Left ventricle myocardium superior (tissue), 1 donor: ENCODE results near the gene DNER. TPM values are rescaled to one million over a fixed set of nuclear protein-coding genes. Genes with fewer than 3 reads are reported as not detected.
A peak's percentile ranks its signal among the peaks of the same experiment; 100 is the strongest.

ENCODE experiments used
- ATAC-seq: fragments of 200-7000 bp; cut with Tn5 transposase; one replicate; pipeline ENCODE4 v1.9.1; 2020; ENCODE audit warnings: mild to moderate bottlenecking, moderate library complexity
- DNase-seq: peaks from one replicate; pipeline ENCODE4 v3.0.0-alpha.2; 2020
- intact Hi-C: fragments of 100-400 bp; cut with micrococcal nuclease; formaldehyde crosslinking; loops from one replicate; pipeline ENCODE4 v1.11.0; 2022
- total RNA-seq: library from RNA; stranded (reverse); fragmentation: NEBNext Ultra II Directional; extraction: Animal tissue kit (Norgen Biotek cat#: 25700); gene quantifications from one replicate; pipeline ENCODE4 v1.2.1, GENCODE V29; 2021
- donor health status: DM: no; HTN: yes; CAD: no; lungs with severe emphysema.

The DNER gene
- total RNA-seq, 1 donor from 2014 or later = 1.6 TPM

DNA sequence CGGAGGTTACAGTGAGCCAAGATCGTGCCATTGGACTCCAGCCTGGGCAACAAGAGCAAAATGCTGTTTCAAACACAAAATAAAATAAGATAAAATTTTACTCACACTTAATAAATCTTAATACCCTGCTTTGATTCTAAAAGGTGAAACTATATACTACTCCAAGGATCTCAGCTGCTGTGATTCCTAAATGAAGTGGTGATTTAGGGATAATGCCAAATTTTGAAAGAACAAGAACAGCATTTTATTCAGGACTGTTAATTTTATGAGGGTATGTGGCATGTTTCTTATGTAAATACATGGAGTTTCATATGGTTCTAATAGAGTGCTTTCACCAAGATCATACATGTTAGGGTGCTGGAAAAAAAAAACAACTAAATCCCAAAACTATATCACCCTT is 243.6 kb downstream of the DNER start:
- intact Hi-C loops = no loop called here
- ATAC-seq = no peak
- DNase-seq = no peak

DNA sequence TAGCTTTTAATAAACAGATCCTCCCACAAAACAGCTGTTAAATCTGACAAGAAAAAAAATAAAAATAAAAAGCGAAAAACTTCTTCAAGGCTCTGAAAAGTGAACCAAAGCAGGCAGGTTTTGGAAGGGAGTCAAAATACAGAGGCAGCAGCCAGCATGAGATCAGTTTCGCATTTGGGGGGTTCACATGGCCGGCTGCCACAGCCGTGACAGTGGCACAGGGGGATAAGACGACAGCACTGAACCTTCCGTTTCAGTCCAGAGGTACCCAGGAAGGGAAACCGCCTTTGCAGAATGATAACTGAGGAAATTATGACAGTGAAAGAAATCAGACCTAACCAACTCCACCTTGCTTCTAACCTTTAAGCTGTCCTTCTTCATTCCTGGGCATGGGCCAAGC is 246.6 kb downstream of the DNER start:
- ATAC-seq = no peak
- intact Hi-C loops = no loop called here
- no peak for DNase-seq

DNA sequence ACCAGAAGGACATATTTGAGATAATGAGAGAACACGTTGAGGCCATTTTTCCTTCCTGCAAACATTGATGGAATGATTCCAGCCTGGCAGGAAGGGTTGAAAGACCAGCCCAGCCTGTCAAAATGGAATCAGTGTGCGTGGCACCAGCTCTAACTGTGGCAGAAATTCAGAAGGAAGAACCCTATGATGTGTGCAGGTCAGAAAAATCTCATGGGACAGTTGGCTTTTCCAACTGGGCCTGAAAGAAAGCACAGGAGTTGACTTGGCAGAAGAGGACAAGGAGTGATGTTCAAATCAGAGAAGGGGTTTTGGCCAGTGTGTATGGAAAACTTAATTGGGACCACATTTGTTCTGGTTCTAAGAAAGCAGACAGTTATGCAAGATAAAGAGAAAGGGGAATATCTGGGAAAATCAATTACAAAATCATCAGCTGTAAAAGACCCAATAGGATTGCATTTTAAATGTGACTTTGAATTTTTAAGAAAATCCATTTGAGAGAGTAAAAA is 250.5 kb downstream of the DNER start:
- intact Hi-C loops = no loop called here
- ATAC-seq (no peak), DNase-seq (no peak)

DNA sequence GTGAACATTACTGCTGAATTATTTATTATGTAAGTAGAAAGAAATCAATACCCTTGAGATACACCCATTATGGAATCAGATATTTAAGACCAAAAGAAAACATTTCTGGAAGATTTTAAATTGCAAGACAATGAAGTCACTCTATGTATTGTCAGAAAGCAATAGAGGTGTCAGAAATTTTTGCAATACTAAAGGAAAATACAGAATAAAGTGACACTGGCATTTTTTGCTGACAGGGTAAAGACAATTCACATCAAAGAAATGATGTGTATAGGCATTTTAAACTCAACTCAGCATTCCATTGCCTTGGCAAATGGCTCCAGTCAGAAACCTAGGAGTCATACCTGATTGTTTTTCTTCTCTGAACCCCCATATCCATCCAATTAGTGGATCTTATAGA is 252.2 kb downstream of the DNER start:
- DNase-seq (no peak), ATAC-seq (no peak)
- intact Hi-C loops = no loop called here

DNA sequence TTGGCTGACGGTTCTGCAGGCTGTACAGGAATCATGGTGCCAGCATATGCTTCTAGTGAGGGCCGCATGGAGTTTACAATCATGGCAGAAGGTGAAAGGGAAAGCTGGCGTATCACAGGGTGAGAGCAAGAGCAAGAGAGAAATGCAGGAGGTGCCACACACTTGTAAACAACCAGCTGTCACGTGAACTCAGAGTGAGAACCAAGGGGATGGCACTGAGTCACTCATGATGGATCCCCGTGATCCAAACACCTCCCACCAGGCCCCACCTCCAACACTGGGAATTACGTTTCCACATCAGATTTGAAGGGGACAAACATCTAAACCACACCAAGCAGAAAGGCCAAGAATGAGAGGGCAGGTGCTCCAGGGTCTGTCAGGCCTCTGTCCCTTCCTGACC is 258.3 kb downstream of the DNER start:
- DNase-seq = no peak
- no peak for ATAC-seq
- intact Hi-C loops = no loop called here

DNA sequence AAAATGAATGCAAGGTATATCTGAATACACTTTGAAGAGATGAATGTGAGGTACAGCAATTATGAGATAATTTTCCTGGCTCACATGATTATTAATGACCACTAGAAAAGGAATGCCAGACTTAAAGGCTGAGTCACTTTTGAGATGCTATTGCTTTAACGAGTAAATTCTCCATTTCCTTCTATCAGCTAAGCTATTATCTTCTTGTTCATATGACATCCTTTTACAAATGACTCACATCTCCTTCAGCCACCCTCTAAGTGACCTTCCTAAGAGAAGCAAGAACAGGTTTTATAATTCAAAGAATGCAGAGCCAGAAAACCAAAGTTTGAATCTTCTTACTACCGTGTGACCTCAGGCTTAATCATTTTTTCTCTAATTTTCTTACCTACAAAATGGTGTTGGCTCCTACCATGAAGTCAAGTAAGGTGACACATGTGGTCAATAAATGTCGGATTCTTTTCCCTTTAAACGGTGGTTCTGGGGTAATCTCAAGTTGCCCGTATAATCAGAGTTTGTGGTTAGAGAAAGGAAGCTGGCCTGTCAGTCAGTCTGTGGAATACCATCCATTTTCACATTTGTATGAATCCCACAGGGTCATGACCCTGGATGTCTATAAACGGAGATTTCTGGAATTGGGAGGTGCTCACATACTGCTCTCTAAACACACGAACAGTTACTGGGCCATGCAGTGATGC is 259.3 kb downstream of the DNER start:
- intact Hi-C loops = no loop called here
- ATAC-seq (no peak), DNase-seq (no peak)

GRCh38 chr2:229453230-229453629 is 261.1 kb downstream of the DNER start:
- DNase-seq (no peak), ATAC-seq (no peak)
- intact Hi-C loops = no loop called here

GRCh38 chr2:229451852-229452251 is 262.5 kb downstream of the DNER start:
- DNase-seq = no peak
- no peak for ATAC-seq
- intact Hi-C loops = no loop called here

GRCh38 chr2:229447227-229447626 is 267.1 kb downstream of the DNER start:
- intact Hi-C loops = no loop called here
- DNase-seq (no peak), ATAC-seq (no peak)

DNA sequence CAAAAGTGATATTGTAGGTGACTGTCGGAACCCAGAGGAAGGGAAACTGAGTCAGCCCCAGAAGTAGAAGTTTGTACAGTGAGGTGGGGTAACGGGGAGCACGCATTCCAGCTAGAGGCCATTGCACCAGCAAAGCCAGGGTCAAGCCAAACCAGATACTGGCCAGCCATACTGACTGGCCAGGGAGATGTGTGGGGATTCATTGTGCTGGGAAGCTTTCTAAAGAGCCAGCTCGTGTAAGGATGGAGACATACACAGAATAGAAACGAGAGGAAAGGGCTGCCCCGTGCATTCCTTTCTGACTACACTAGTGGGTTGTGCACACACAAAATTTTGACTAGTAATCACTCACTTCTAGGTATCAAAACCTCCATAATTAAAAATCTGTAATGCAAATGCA is 268.0 kb downstream of the DNER start:
- DNase-seq = no peak
- peak; percentile 5 for ATAC-seq
- intact Hi-C loops = no loop called here

DNA sequence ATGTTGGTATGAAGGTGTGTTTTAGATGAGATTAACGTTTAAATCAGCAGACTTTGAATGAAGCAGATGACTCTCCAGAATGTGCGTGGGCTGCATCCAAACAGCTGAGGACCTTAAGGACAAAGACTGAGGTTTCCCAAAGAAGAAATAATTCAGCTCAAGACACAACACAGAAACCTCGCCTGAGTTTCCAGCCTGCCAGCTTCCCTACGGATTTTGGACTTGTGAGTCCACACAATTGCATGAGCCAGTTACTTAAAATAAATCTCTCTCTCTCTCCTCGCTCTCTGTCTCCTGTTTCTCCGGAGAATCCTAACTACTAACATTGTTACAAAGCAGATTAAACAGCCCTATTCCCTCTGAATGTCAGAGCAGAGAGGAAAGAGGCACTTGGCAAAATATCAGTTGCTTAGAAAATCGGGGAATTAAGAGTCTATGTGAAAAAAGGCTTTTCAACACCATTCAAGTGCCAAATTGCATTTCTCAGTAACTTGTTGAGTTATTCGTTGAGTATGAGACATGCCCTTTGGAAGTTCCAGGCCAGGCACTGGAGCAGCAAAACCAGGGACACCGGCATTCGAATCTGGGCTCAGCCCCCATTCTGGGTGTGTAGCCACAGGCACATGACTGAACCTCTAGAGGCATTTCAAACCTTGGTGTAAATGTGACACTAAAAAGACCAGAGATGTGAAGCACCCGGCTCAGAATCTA is 268.7 kb downstream of the DNER start:
- ATAC-seq = peak; percentile 76
- intact Hi-C loops = no loop called here
- peak; percentile 57 for DNase-seq

- DNase-seq = peak; percentile 65
- intact Hi-C loops = no loop called here
- ATAC-seq = peak; percentile 89
These were observed 269.3 kb downstream of the DNER start for GRCh38 chr2:229445019-229445418.

DNA sequence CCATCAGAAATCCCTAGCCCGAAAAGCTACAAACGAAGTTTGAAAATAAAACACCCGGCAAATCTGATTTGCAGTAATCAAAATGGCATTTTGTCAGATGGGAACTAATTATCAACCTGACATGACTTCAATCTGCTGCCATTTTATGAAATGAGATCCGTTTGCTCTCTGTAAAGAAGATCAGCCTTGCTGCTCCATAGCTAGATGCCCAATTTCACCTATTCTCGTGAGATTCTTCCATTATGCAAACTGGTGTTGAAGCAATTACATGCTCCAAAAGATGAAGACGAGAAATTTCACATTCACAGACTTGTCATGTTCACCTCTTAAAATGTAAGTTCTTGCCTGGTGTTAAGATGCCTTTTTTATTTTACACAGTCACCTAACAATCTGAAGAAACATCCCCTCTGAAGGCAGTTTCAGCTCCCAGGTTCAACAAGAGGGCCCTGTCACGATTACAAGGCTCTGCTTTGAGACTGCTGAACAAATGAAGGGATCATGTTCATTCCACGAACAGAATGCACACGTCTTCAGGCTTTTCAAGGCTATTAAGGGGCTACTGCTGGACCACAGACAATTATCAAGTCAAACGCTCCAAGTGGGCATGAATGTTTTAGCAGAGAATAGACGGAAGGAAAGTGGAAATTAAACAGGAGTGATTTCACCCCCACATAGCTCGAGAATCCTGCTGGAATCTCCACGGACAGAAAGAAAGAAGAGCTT is 270.6 kb downstream of the DNER start:
- DNase-seq = no peak
- no peak for ATAC-seq
- intact Hi-C loops = no loop called here

DNA sequence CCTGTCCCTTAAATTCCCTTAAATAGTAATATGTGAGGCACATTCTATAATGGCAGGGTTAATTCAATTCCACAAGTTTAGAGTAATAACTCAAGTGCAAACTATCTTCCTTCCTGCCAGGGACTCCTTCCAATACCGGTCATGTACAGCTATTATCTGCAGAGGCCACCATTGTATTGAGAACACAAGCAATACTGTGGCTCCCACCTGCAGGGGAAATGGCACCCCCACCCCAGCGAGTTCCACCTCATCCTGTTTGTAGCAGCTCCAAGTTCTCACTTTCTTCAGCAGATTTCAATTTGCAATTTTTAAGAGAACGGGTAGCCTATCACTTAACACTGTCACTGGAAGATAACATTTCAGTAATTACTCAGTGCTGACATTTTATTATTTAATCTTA is 271.2 kb downstream of the DNER start:
- DNase-seq (no peak), ATAC-seq (no peak)
- intact Hi-C loops = no loop called here

DNA sequence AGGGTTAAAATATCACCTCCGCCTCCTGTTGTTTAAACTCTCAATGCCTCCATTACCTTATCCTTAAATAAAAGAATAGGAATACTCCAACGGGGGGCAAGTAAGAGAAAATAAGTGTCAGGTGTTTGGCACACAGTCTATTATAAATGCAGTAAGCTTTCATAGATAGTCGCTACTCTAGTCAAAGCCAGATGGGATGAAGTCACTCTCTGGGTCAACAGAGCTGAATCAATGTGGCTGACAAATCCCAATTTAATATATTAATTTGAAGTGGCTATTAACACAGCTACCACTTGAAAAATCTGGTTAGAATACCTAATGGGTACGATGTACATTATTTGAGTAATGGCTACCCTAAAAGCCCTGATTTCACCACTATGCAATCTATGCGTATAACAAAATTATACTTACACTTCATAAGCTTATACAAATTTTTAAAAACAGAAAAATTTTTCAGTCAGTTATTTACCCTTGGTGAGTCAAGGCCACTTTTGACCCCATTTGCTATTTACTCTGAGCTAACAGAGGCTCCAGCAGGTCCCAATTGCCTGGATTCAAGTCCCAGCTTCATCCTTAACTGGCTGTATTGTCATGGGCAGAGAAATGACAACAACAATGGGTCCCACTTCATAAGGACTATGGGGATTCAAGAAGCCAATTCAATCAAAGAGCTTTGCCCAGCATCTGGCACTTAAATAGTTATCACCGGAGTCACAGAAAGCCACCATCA is 275.8 kb downstream of the DNER start:
- ATAC-seq = no peak
- intact Hi-C loops = no loop called here

GRCh38 chr2:229437467-229437866 is 276.9 kb downstream of the DNER start:
- intact Hi-C loops = no loop called here
- no peak for DNase-seq
- ATAC-seq = no peak

More for the DNA sequence above, 275.8 kb downstream of the DNER start:
- no peak for DNase-seq

- DNase-seq (no peak), ATAC-seq (no peak)
- intact Hi-C loops = loop anchor here (5.0 kb wide), 1 partner anchor 153 kb away; no protein-coding TSS in a partner anchor
These were observed 280.2 kb downstream of the DNER start for GRCh38 chr2:229434187-229434586.

- intact Hi-C loops = loop anchor here (5.0 kb wide), 1 partner anchor 154 kb away; no protein-coding TSS in a partner anchor
- DNase-seq (no peak), ATAC-seq (no peak)
These were observed 281.0 kb downstream of the DNER start for GRCh38 chr2:229433351-229433750.

GRCh38 chr2:229431327-229431954 is 282.9 kb downstream of the DNER start:
- intact Hi-C loops = loop anchor here (5.0 kb wide), 1 partner anchor 156 kb away; no protein-coding TSS in a partner anchor
- no peak for DNase-seq
- ATAC-seq = peak; percentile 28
